GM21576 (cell line): ENCODE measurements around the gene A4GALT.
A peak's percentile ranks its signal among the peaks of the same experiment; 100 is the strongest.
"Not testable (repeated sequence)": the region's sequence is repeated elsewhere in the genome, so short reads cannot be mapped to it uniquely, and the experiment has no call there.

Source experiments
- ATAC-seq: cut with Tn5 transposase; IDR thresholded peaks from one replicate; pipeline ENCODE4 v1.9.1; 2021; ENCODE audit warnings: mild to moderate bottlenecking, moderate library complexity; ENCODE audit not compliant: unreplicated experiment

The A4GALT gene

GRCh38 chr22:42720263-42721044 lies at the start of gene A4GALT:
TSS of gene A4GALT (minus strand) at chr22:42720870. CDS start at chr22:42693951, 26,919 bp downstream.
- ATAC-seq: no peak

- no peak for ATAC-seq
Measured at GRCh38 chr22:42770448-42770726, 49.7 kb upstream of the A4GALT start.

- ATAC-seq: peak; percentile 76
Measured at GRCh38 chr22:42769574-42770447, 49.1 kb upstream of the A4GALT start.

GRCh38 chr22:42769238-42769573 lies 48.5 kb upstream of the A4GALT start:
- no peak for ATAC-seq

- no peak for ATAC-seq
Measured at GRCh38 chr22:42768385-42769035, 47.8 kb upstream of the A4GALT start.

GRCh38 chr22:42766860-42767259 lies 46.2 kb upstream of the A4GALT start:
- ATAC-seq: no peak

GRCh38 chr22:42764895-42765363 lies 44.3 kb upstream of the A4GALT start:
- ATAC-seq: no peak

GRCh38 chr22:42763965-42764480 lies 43.4 kb upstream of the A4GALT start:
- ATAC-seq: no peak

GRCh38 chr22:42760806-42761565 lies 40.3 kb upstream of the A4GALT start:
- no peak for ATAC-seq

GRCh38 chr22:42758931-42759629 lies 38.4 kb upstream of the A4GALT start:
- ATAC-seq: no peak

- ATAC-seq: not testable (repeated sequence)
Measured at GRCh38 chr22:42755553-42755952, 34.9 kb upstream of the A4GALT start.

GRCh38 chr22:42755121-42755520 lies 34.5 kb upstream of the A4GALT start:
- ATAC-seq: not testable (repeated sequence)

- ATAC-seq: no peak
Measured at GRCh38 chr22:42754658-42755057, 34.0 kb upstream of the A4GALT start.

- no peak for ATAC-seq
Measured at GRCh38 chr22:42752912-42753311, 32.2 kb upstream of the A4GALT start.

GRCh38 chr22:42752230-42752746 lies 31.6 kb upstream of the A4GALT start:
- ATAC-seq: no peak

GRCh38 chr22:42750421-42750820 lies 29.8 kb upstream of the A4GALT start:
- ATAC-seq: not testable (repeated sequence)

GRCh38 chr22:42747701-42748513 lies 27.2 kb upstream of the A4GALT start:
- no peak for ATAC-seq

- ATAC-seq: no peak
Measured at GRCh38 chr22:42745118-42745517, 24.4 kb upstream of the A4GALT start.

- no peak for ATAC-seq
Measured at GRCh38 chr22:42743501-42743991, 22.9 kb upstream of the A4GALT start.
